WTC11 (cell line): ENCODE measurements around the gene PLA2G2D. TPM values are rescaled to one million over a fixed set of nuclear protein-coding genes. Genes with fewer than 3 reads are reported as not detected.

Experiments used
- ATAC-seq: fragments of 200-7000 bp; cut with Tn5 transposase; 2 replicates; pipeline ENCODE4 v1.10.0; 2021; ENCODE audit warnings: mild to moderate bottlenecking, moderate library complexity
- CTCF ChIA-PET: fragments of 300-600 bp; sonication (Branson Sonifier 250); formaldehyde crosslinking; loops from one replicate; lab custom pipeline; 2021; ENCODE audit warnings: antibody characterized with exemption; lab: Charles Lee
- POLR2A ChIA-PET: fragments of 350-600 bp; sonication (Branson Sonifier 250); formaldehyde crosslinking; loops from one replicate; lab custom pipeline; 2021; ENCODE audit warnings: antibody characterized with exemption; lab: Charles Lee
- DNase-seq: peaks from one replicate; pipeline ENCODE4 v3.0.0; 2021; ENCODE audit warnings: low spot score
- H3K27ac Mint-ChIP-seq: 2 replicates; pipeline ENCODE4 v1.8.0; 2021; ENCODE audit warnings: mixed read lengths
- H3K27me3 Mint-ChIP-seq: 2 replicates; pipeline ENCODE4 v1.8.0; 2021; ENCODE audit warnings: low read depth, mild to moderate bottlenecking, moderate library complexity, mixed read lengths
- H3K36me3 Mint-ChIP-seq: 2 replicates; pipeline ENCODE4 v1.8.0; 2021; ENCODE audit warnings: mixed read lengths
- H3K4me1 Mint-ChIP-seq: 2 replicates; pipeline ENCODE4 v1.8.0; 2022; ENCODE audit warnings: mixed read lengths
- H3K4me3 Mint-ChIP-seq: 2 replicates; pipeline ENCODE4 v1.8.0; 2021; ENCODE audit warnings: mild to moderate bottlenecking, moderate library complexity, mixed read lengths
- H3K9me3 Mint-ChIP-seq: 2 replicates; pipeline ENCODE4 v1.8.0; 2021; ENCODE audit warnings: mixed read lengths
- CBFB ChIP-seq: sonication (generic); formaldehyde crosslinking; IDR thresholded peaks from 2 replicates; pipeline ENCODE4 v1.8.1; 2022; ENCODE audit warnings: mild to moderate bottlenecking, low read depth, missing genetic modification reagents
- GRHL2 ChIP-seq: fragments of 250-450 bp; sonication (Bioruptor Pico); IDR thresholded peaks from 2 replicates; pipeline ENCODE4 v1.8.0; 2022; ENCODE audit warnings: mild to moderate bottlenecking, moderate library complexity; ENCODE audit not compliant: insufficient replicate concordance, severe bottlenecking
- JAZF1 ChIP-seq: fragments of 250-450 bp; sonication (Bioruptor Pico); IDR thresholded peaks from 2 replicates; pipeline ENCODE4 v1.9.0; 2021; ENCODE audit warnings: moderate library complexity, mild to moderate bottlenecking, inconsistent platforms
- OVOL2 ChIP-seq: fragments of 250-450 bp; sonication (Bioruptor Pico); IDR thresholded peaks from 2 replicates; pipeline ENCODE4 v1.9.0; 2021; ENCODE audit warnings: mild to moderate bottlenecking, borderline replicate concordance
- SP1 ChIP-seq: sonication (generic); formaldehyde crosslinking; conservative IDR thresholded peaks from 2 replicates; pipeline ENCODE4 v1.8.1; 2022; ENCODE audit warnings: missing genetic modification reagents
- TEAD1 ChIP-seq: sonication (generic); formaldehyde crosslinking; IDR thresholded peaks from 2 replicates; pipeline ENCODE4 v1.8.0; 2022; ENCODE audit warnings: mild to moderate bottlenecking, missing genetic modification reagents
- ZNF138 ChIP-seq: sonication (generic); formaldehyde crosslinking; conservative IDR thresholded peaks from 2 replicates; pipeline ENCODE4 v1.8.1; 2022; ENCODE audit warnings: mild to moderate bottlenecking, moderate library complexity, missing genetic modification reagents
- ZNF219 ChIP-seq: sonication (generic); formaldehyde crosslinking; IDR thresholded peaks from 2 replicates; pipeline ENCODE4 v1.8.0; 2023; ENCODE audit warnings: missing genetic modification reagents, mild to moderate bottlenecking, borderline replicate concordance
- ZNF396 ChIP-seq: fragments of 250-450 bp; sonication (Bioruptor Pico); IDR thresholded peaks from 2 replicates; pipeline ENCODE4 v1.8.0; 2021; ENCODE audit warnings: mild to moderate bottlenecking, moderate library complexity, borderline replicate concordance
- ZNF416 ChIP-seq: fragments of 250-450 bp; sonication (Bioruptor Pico); IDR thresholded peaks from 2 replicates; pipeline ENCODE4 v1.9.0; 2021; ENCODE audit warnings: mild to moderate bottlenecking, inconsistent platforms
- ZNF671 ChIP-seq: fragments of 250-450 bp; sonication (Bioruptor Pico); IDR thresholded peaks from 2 replicates; pipeline ENCODE4 v1.8.0; 2021; ENCODE audit warnings: mild to moderate bottlenecking
- total RNA-seq: library from RNA; stranded (reverse); gene quantifications from 3 replicates; pipeline ENCODE4 v1.2.3, GENCODE V29; 2021
- TF ChIP-seq, protein P1 (sequence below): fragments of 250-450 bp; sonication (Bioruptor Pico); conservative IDR thresholded peaks from 2 replicates; pipeline ENCODE4 v1.9.0; 2021; ENCODE audit warnings: mild to moderate bottlenecking
- TF ChIP-seq, protein P2 (sequence below): sonication (generic); formaldehyde crosslinking; conservative IDR thresholded peaks from 2 replicates; pipeline ENCODE4 v1.8.1; 2023; ENCODE audit warnings: mild to moderate bottlenecking, low read depth, missing genetic modification reagents, moderate library complexity
- TF ChIP-seq, protein P3 (sequence below): fragments of 250-450 bp; sonication (Bioruptor Pico); IDR thresholded peaks from 2 replicates; pipeline ENCODE4 v1.9.0; 2021; ENCODE audit warnings: mild to moderate bottlenecking
- TF ChIP-seq, protein P4 (sequence below): sonication (generic); formaldehyde crosslinking; IDR thresholded peaks from 2 replicates; pipeline ENCODE4 v1.8.1; 2023; ENCODE audit warnings: mild to moderate bottlenecking, missing genetic modification reagents, borderline replicate concordance

PLA2G2D gene
- total RNA-seq, 1 experiment from 2014 or later, result not detected

DNA sequence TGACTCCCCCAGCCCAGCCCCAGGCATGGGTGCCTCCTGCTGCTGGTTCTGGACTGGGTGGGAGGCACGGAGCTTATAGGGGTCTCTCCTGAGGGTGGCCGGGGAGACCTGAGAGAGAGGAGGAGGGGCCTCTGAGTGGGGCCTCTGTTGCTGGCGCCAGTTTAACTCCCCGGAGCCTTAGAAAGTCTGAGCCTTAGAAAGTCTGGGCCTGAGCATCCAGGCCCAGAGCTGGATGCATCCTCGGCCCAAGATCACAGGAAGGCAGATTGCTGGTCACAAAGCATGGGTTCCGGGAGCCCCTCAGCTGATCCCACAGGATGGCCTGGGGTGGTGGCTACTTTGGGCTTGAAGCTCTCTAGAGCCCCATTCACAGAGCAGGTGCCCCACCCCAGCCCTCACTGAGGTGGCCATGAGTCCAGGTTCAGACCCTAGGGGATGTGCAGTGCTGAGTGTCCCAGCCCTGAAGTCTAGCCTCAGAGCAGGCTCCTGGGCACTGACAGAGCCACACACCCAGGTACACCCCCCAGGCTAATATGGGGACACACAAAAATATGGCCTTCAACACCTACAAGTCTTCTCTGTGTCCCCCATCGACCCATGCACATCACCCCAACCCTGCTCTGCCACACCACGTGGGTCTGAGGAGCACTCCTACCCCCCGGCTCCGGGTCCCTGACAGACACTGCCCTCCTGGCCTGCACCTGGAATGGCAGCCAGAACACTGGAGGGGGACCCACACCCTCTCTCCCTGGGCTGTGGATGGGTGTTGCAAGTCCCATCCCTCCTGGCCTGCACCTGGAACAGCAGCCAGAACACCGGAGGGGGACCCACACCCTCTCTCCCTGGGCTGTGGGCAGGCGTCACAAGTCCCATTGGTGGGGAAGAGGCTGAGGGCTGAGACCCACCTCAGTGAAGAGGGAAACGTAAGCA lies 29.5 kb upstream of the PLA2G2D start:
- no peak overlapping the region for H3K27ac Mint-ChIP-seq
- H3K27me3 Mint-ChIP-seq, result no peaks in the 10 kb centered on the region
- DNase-seq (no peak), ATAC-seq (no peak)
- ChIA-PET CTCF (interaction anchor here (1.0 to 1.2 kb wide), 2 partner anchors 8 to 174 kb away, joined by 4 read pairs; no protein-coding TSS in a partner anchor), POLR2A (no interaction called here)
- H3K36me3 Mint-ChIP-seq, result no peaks in the 10 kb centered on the region
- TF ChIP-seq ZNF416 (CRISPR knock-in tag) (no peak), ZNF671 (CRISPR knock-in tag) (no peak), ZNF219 (CRISPR knock-in tag) (no peak), ZNF396 (CRISPR knock-in tag) (no peak), TEAD1 (CRISPR knock-in tag) (no peak), SP1 (CRISPR knock-in tag) (no peak), JAZF1 (CRISPR knock-in tag) (no peak), CBFB (CRISPR knock-in tag) (no peak), ZNF138 (CRISPR knock-in tag) (no peak), OVOL2 (no peak)
- TF ChIP-seq, protein P1, sequence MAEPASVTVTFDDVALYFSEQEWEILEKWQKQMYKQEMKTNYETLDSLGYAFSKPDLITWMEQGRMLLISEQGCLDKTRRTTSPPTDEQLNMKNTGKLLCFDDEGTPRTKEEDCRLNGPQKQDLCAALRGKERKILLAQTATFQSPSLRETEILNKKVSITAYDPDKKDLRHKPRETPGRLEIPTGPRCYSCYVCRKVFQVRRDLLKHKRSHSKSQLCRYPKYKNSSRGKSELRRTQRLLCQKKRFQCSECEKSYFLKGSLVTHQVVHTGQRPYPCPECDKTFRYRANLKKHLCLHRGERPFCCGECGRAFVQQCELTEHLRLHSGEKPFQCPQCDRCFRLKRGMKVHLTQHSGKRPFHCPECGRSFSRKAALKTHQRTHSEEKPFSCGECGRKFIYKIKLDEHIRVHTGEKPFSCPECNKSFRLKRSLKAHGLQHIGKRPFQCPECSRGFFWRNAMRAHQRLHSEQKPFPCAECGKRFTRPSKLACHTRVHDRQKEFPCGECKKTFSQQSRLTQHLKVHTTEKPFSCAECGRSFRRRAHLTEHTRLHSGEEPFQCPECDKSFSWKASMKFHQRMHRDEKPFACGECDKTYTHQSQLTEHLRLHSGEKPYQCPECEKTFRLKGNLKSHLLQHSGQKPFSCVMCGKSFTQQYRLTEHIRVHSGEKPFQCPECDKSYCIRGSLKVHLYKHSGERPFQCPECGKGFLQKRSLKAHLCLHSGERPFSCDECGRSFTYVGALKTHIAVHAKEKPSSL, result no peak
- TF ChIP-seq, protein P2, sequence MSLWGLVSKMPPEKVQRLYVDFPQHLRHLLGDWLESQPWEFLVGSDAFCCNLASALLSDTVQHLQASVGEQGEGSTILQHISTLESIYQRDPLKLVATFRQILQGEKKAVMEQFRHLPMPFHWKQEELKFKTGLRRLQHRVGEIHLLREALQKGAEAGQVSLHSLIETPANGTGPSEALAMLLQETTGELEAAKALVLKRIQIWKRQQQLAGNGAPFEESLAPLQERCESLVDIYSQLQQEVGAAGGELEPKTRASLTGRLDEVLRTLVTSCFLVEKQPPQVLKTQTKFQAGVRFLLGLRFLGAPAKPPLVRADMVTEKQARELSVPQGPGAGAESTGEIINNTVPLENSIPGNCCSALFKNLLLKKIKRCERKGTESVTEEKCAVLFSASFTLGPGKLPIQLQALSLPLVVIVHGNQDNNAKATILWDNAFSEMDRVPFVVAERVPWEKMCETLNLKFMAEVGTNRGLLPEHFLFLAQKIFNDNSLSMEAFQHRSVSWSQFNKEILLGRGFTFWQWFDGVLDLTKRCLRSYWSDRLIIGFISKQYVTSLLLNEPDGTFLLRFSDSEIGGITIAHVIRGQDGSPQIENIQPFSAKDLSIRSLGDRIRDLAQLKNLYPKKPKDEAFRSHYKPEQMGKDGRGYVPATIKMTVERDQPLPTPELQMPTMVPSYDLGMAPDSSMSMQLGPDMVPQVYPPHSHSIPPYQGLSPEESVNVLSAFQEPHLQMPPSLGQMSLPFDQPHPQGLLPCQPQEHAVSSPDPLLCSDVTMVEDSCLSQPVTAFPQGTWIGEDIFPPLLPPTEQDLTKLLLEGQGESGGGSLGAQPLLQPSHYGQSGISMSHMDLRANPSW (CRISPR knock-in tag), result no peak
- H3K9me3 Mint-ChIP-seq, result no peaks in the 10 kb centered on the region
- no peak overlapping the region for H3K4me3 Mint-ChIP-seq
- H3K4me1 Mint-ChIP-seq, result peaks cover 18% of the 10 kb centered on the region

DNA sequence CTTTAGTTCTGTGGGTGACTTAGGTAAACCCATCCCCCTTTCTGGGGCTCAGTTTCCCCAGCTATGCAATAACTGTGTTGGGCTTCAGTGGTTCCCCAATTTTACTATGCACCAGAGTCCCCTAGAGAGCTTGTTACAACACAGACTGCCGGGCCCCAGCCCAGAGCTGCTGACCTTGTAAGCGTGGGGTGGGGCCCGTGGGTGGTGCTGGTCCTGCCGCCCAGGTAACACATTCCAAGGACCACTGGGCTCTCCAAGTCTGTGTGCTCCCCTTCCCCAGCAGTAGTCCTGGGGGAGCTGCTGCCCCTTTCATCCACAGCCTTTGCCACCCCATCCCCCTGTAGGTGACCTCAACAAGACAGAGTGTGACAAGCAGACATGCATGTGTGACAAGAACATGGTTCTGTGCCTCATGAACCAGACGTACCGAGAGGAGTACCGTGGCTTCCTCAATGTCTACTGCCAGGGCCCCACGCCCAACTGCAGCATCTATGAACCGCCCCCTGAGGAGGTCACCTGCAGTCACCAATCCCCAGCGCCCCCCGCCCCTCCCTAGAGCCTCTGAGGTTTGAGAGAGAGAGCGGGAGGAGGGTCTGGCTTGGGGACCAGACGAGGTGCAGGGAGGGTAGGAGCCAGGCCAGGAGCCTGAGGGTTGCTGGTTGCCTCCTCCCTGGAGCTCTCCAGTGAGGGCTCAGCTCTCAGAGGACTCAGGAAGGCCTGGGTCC lies 28.7 kb upstream of the PLA2G2D start:
- Mint-ChIP-seq H3K9me3 (no peaks in the 10 kb centered on the region), H3K27me3 (no peaks in the 10 kb centered on the region), H3K36me3 (no peaks in the 10 kb centered on the region), H3K27ac (no peak overlapping the region), H3K4me1 (peaks cover 12% of the 10 kb centered on the region), H3K4me3 (no peak overlapping the region)
- POLR2A ChIA-PET, result no interaction called here
- TF ChIP-seq, protein P3, sequence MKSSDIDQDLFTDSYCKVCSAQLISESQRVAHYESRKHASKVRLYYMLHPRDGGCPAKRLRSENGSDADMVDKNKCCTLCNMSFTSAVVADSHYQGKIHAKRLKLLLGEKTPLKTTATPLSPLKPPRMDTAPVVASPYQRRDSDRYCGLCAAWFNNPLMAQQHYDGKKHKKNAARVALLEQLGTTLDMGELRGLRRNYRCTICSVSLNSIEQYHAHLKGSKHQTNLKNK, result no peak
- TF ChIP-seq GRHL2 (CRISPR knock-in tag), result no peak
- TF ChIP-seq, protein P4, sequence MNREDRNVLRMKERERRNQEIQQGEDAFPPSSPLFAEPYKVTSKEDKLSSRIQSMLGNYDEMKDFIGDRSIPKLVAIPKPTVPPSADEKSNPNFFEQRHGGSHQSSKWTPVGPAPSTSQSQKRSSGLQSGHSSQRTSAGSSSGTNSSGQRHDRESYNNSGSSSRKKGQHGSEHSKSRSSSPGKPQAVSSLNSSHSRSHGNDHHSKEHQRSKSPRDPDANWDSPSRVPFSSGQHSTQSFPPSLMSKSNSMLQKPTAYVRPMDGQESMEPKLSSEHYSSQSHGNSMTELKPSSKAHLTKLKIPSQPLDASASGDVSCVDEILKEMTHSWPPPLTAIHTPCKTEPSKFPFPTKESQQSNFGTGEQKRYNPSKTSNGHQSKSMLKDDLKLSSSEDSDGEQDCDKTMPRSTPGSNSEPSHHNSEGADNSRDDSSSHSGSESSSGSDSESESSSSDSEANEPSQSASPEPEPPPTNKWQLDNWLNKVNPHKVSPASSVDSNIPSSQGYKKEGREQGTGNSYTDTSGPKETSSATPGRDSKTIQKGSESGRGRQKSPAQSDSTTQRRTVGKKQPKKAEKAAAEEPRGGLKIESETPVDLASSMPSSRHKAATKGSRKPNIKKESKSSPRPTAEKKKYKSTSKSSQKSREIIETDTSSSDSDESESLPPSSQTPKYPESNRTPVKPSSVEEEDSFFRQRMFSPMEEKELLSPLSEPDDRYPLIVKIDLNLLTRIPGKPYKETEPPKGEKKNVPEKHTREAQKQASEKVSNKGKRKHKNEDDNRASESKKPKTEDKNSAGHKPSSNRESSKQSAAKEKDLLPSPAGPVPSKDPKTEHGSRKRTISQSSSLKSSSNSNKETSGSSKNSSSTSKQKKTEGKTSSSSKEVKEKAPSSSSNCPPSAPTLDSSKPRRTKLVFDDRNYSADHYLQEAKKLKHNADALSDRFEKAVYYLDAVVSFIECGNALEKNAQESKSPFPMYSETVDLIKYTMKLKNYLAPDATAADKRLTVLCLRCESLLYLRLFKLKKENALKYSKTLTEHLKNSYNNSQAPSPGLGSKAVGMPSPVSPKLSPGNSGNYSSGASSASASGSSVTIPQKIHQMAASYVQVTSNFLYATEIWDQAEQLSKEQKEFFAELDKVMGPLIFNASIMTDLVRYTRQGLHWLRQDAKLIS, result no peak
- DNase-seq (no peak), ATAC-seq (no peak)
- CTCF ChIA-PET, result interaction anchor here (1.0 to 1.2 kb wide), 2 partner anchors 9 to 173 kb away, joined by 4 read pairs; no protein-coding TSS in a partner anchor
